ENCODE data around the gene IGSF9. TPM values are rescaled to one million over a fixed set of nuclear protein-coding genes. Genes with fewer than 3 reads are reported as not detected.
A peak's percentile ranks its signal among the peaks of the same experiment; 100 is the strongest.

IGSF9 gene
- total RNA-seq, 4 donors from 2014 or later: 0.17 to 0.23 TPM; not detected in 2

DNA sequence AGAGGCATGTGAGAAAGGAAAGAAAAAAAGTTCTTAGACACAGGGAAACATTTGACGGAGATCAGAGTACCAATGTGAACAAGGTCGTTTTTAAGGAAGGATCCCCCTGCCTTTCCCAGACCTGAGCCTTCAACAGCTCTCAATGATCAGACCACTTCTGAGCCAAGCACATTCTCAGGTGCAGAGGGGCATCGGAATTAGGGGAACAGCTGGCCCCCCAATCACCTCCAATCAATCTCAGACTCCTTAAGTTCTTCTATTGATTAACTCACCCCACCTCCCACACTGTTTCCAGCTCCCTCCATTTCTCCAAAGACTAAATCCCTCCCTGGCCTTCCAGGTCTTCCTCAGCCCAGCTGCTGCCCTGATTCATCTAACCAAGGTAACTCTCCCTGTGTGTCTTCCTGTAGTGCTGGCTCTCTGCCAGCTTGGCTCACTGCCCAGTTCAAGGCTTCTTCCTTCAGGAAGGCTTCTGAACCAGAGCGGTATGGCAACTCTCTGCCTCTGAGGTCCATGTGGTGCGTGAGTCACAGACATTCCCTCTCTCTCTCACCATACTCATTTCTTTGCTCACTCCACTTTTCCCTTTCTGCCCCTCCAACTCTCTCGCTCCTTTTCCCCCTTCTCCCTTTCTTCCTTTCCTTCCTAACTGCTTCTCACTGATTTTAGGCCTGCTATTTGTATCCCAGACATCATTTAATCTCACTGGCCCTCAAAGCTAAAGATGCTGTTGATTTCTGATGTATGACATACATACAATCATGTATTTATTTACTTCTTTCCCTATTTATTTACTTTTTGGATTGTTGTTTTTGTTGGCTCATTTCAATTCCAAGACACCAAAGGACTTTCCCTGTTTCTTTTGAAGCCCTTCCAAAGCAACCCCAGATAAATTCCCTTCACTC lies 63.5 kb downstream of the IGSF9 start:
- Histone ChIP-seq H3K27ac (replicated peaks in 1 of 4) (no peak overlapping the region), H3K27me3 (peaks cover 0 to 4% (median 0%) of the 10 kb centered on the region in 4 donors), H3K36me3 (no peaks in the 10 kb centered on the region), H3K9me3 (no peaks in the 10 kb centered on the region), H3K4me1 (peaks cover 3 to 12% (median 6%) of the 10 kb centered on the region in 4 donors), H3K4me3 (no peak overlapping the region)
- WGBS: 59% methylated on average over 6 of the region's 6 CpGs
- intact Hi-C loops (cut with DNase I): no loop called here
- DNase-seq (ENCODE audit: extremely low spot score): no peak
- no peak for TF ChIP-seq EP300 (IDR thresholded peaks at IDR 0.05)
- TF ChIP-seq CTCF (IDR thresholded peaks at IDR 0.05): no peak
- TF ChIP-seq POLR2AphosphoS5 (IDR thresholded peaks at IDR 0.05): peak in 1 of 2 donors; percentile 36
- no peak for TF ChIP-seq POLR2A (IDR thresholded peaks at IDR 0.05; ENCODE audit: low read depth)

DNA sequence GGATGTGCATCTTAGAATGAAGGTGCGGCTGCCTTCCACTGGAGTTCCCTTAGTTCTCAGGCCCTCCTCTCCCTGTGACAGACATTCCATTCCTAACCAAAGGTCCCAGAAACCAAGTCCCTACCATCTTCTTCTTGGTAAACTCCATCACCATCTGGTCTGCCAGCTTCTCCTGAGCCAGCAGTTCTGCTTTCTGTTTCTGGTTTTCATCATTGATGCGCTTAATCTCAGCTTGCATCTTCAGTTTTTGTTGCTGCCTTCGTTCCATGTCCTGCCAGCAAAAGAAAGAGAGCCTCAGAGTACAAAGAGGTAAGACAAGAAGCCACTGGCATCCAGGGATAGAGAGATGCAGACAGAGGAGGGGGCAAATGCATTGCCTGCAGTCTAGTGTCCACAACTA lies 65.0 kb downstream of the IGSF9 start:
- Histone ChIP-seq H3K9me3 (no peaks in the 10 kb centered on the region), H3K4me3 (no peak overlapping the region), H3K27me3 (peaks cover 0 to 8% (median 0%) of the 10 kb centered on the region in 4 donors), H3K27ac (replicated peaks in 1 of 4) (no peak overlapping the region), H3K4me1 (peaks cover 3 to 12% (median 6%) of the 10 kb centered on the region in 4 donors), H3K36me3 (no peaks in the 10 kb centered on the region)
- WGBS: 87% methylated on average over 3 of the region's 3 CpGs
- TF ChIP-seq POLR2AphosphoS5 (IDR thresholded peaks at IDR 0.05) (no peak), EP300 (IDR thresholded peaks at IDR 0.05) (no peak), POLR2A (IDR thresholded peaks at IDR 0.05; ENCODE audit: low read depth) (no peak), CTCF (IDR thresholded peaks at IDR 0.05) (no peak)
- intact Hi-C loops (cut with DNase I): no loop called here
- DNase-seq (ENCODE audit: extremely low spot score): no peak

DNA sequence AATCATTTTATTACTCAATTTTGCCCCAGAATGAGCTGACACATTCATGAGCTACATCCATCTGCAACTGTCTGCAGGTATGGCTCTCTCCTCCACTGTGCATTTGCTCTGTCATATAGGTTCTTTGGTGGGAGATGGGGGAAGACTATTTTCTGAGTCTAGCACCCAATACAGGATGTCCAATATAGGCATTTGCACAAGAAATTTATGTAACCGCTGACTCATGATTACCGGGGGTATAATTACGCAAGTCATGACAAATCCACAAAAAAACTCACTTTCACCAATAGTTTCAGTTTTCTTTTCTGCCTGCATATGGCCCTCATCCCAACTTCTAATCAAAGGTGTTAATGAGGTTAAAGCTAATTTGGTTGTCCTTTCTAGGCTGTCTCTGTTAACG lies 65.4 kb downstream of the IGSF9 start:
- intact Hi-C loops (cut with DNase I): no loop called here
- H3K4me1 ChIP-seq: peaks cover 3 to 12% (median 6%) of the 10 kb centered on the region in 4 donors
- H3K36me3 ChIP-seq: no peaks in the 10 kb centered on the region
- H3K27ac ChIP-seq (replicated peaks in 1 of 4): no peak overlapping the region
- H3K27me3 ChIP-seq: peaks cover 0 to 12% (median 0%) of the 10 kb centered on the region in 4 donors
- H3K9me3 ChIP-seq: no peaks in the 10 kb centered on the region
- no peak for DNase-seq (ENCODE audit: extremely low spot score)
- 89% methylated on average over 4 of the region's 4 CpGs for WGBS
- no peak overlapping the region for H3K4me3 ChIP-seq
- TF ChIP-seq POLR2AphosphoS5 (IDR thresholded peaks at IDR 0.05) (no peak), CTCF (IDR thresholded peaks at IDR 0.05) (no peak), EP300 (IDR thresholded peaks at IDR 0.05) (no peak), POLR2A (IDR thresholded peaks at IDR 0.05; ENCODE audit: low read depth) (no peak)

GRCh38 chr1:159879136-159879535 lies 66.3 kb downstream of the IGSF9 start:
- Histone ChIP-seq H3K27ac (replicated peaks in 1 of 4) (no peak overlapping the region), H3K36me3 (no peaks in the 10 kb centered on the region), H3K4me3 (no peak overlapping the region), H3K27me3 (peaks cover 0 to 18% (median 0%) of the 10 kb centered on the region in 4 donors), H3K4me1 (peaks cover 3 to 12% (median 6%) of the 10 kb centered on the region in 4 donors), H3K9me3 (no peaks in the 10 kb centered on the region)
- intact Hi-C loops (cut with DNase I): no loop called here
- no peak for TF ChIP-seq CTCF (IDR thresholded peaks at IDR 0.05)
- no peak for TF ChIP-seq EP300 (IDR thresholded peaks at IDR 0.05)
- no peak for TF ChIP-seq POLR2AphosphoS5 (IDR thresholded peaks at IDR 0.05)
- no peak for TF ChIP-seq POLR2A (IDR thresholded peaks at IDR 0.05; ENCODE audit: low read depth)
- no peak for DNase-seq (ENCODE audit: extremely low spot score)
- 91% methylated on average over 3 of the region's 3 CpGs for WGBS
